Measurements from ENCODE around the gene MSX1.
"Not testable (repeated sequence)": the region's sequence is repeated elsewhere in the genome, so short reads cannot be mapped to it uniquely, and the experiment has no call there.

The MSX1 gene

DNA sequence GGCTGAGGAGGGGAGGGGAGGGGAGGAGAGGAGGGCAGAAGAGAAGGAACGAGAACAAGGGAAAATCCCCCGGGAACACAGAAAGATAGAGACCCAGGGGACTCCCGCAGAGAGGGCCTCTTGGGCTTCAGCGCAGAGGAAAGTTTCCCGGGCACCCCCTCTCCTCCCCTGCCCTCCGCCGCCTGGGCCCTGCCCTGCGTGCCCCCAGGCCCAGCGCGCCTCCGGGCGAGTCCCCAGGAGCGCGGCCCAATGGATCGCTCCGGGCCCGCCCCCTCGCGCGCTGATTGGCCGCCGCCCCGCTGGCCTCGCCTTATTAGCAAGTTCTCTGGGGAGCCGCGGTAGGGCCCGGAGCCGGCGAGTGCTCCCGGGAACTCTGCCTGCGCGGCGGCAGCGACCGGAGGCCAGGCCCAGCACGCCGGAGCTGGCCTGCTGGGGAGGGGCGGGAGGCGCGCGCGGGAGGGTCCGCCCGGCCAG is at the start of gene MSX1:
TSS of gene MSX1 (plus strand) at position 341 of the 474 bp plus-strand sequence. CDS start 235 bp downstream, outside the sequence.
- peaks cover 9% of the 10 kb centered on the region; the same call in 1 of the 2 replicates for H3K4me1 ChIP-seq (ENCODE audit: insufficient read depth, low read length)
- no peaks in the 10 kb centered on the region for H3K36me3 ChIP-seq (ENCODE audit: insufficient read depth, low read length)
- peak within 1 kb of the TSS; percentile 44; the same call in 1 of the 2 replicates for H3K9ac ChIP-seq (ENCODE audit: low read depth, low read length)
- H3K9me3 ChIP-seq (ENCODE audit: control insufficient read depth, insufficient read depth, low read length) = no peaks in the 10 kb centered on the region

DNA sequence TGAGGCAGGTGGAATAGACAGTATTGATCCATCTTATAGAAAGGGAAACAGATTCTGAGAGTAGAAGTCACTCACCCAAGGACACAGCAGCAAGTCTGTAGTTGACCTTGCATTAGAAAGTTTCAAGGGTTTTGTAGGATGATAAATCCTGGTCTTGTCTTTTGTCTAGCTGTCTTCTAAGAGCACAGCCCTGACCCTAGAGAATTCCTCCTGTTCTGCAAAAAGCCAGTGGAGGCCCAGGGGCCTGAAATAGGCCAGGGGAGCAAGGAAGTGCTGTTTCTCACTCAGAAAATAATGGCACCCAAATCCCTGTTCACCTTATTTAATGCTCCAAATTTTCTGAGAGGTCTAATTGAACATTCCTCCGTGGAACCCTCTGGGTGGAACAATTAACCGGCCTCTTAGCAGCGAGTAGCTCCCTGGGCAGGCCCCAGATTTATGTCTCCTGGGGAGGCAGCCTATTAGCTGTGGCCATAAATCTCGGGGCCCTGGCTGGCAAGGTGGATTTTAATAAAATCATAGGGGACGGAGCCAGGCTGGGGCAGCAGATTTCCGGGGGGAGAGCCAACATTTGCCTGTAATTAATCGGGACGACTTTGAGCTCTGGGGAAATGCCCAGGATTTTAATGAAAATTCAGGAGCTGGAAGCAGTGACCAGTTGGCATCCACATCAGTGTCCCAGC is 49.2 kb upstream of the MSX1 start:
- H3K4me1 ChIP-seq (ENCODE audit: insufficient read depth, low read length) = no peaks in the 10 kb centered on the region
- no peaks in the 10 kb centered on the region for H3K36me3 ChIP-seq (ENCODE audit: insufficient read depth, low read length)
- H3K9ac ChIP-seq (ENCODE audit: low read depth, low read length) = no peak overlapping the region
- H3K9me3 ChIP-seq (ENCODE audit: control insufficient read depth, insufficient read depth, low read length) = no peaks in the 10 kb centered on the region

DNA sequence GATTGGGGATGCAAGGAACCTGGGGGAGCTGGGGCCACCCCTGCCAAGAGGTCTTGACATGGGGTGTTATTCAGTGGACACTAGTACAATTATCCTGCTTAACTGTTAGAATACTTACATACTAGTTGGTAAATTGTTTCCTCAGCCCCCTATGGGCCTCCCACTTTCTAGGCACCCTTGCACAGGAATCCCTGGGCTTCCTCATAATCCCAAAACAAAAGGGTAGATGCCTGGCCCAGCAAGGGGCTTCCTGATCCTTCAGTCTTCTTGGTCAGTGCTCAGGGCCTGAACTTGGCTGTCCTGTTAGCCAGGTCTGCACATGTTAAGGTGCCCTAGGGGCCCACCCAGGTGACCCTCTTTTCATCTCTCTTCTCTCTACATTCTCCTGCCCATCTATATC is 48.7 kb upstream of the MSX1 start:
- no peaks in the 10 kb centered on the region for H3K4me1 ChIP-seq (ENCODE audit: insufficient read depth, low read length)
- H3K9ac ChIP-seq (ENCODE audit: low read depth, low read length) = no peak overlapping the region
- H3K9me3 ChIP-seq (ENCODE audit: control insufficient read depth, insufficient read depth, low read length) = no peaks in the 10 kb centered on the region
- no peaks in the 10 kb centered on the region for H3K36me3 ChIP-seq (ENCODE audit: insufficient read depth, low read length)

DNA sequence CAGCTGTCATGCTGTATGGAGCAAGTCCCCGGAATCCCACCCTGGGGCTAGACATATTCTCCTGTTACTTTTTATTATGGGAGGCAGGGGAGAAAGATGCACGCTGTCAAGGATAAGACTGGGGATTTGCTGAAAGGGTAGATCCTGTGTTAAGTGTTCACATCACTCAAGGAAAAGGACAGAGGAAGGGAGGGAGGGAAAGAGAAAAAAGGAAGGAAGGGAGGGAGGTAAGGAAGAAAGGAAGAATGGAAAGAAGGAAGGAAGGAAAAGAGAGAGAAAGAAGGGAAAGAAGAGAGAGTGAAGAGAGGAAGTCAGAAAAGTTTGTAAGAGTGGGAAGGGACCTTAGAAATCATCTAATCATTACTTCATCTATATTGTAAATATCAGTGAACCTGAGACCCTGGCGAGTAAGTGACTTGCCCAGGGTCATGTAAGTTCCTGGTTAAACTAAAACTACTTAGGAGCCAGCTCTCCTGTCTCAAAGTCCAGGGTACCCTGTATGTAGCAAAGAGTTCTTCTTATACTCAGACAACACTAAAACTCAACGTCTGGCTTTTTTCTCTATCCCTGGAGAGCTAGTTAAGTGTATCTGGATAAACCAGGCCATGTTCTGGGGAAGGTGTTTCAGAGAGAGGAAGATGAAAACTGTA is 47.2 kb upstream of the MSX1 start:
- H3K9me3 ChIP-seq (ENCODE audit: control insufficient read depth, insufficient read depth, low read length) = no peaks in the 10 kb centered on the region
- H3K36me3 ChIP-seq (ENCODE audit: insufficient read depth, low read length) = no peaks in the 10 kb centered on the region
- H3K9ac ChIP-seq (ENCODE audit: low read depth, low read length) = no peak overlapping the region
- no peaks in the 10 kb centered on the region for H3K4me1 ChIP-seq (ENCODE audit: insufficient read depth, low read length)

DNA sequence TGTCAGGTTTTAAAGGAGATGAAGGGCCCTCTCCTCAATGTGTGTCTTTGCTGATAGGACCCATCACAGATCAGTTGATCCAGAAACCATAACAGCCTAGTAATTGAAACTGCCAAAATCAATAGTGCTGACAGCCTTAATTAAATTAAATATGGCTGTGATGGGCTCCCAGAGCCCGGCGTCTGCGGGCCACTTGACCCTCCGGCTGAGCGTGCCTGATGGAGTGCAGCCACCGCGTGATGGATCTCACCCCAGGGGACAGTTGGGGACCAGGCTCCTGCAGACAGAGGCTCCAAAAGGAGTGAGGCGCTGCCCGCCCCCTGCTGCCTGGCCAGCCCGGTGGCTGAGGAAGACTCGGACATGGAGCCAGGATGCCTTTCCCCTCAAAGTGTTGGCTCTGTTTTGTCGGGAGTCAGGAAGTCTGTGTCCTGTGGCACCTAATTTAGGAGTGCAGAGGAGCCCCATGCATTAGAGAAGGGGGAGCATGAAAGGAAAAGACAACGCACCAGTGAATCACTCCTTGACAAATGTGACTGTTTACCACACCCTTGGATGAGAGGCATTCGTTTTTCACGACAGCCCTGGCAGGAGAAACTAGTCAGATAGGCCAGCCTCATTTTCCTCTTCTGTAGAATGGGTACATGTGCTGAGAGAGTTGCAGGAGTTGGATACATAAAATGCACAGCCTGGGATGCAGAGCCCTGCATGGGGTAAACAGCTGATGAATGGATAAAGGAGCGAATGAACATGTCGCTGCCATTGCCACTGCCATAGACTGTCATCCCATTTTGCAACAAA is 40.9 kb upstream of the MSX1 start:
- Histone ChIP-seq H3K9ac (ENCODE audit: low read depth, low read length) (no peak overlapping the region), H3K36me3 (ENCODE audit: insufficient read depth, low read length) (no peaks in the 10 kb centered on the region), H3K4me1 (ENCODE audit: insufficient read depth, low read length) (no peaks in the 10 kb centered on the region), H3K9me3 (ENCODE audit: control insufficient read depth, insufficient read depth, low read length) (0 out of 2 replicates have a peak, but pooled peaks cover 4% of the 10 kb centered on the region)

DNA sequence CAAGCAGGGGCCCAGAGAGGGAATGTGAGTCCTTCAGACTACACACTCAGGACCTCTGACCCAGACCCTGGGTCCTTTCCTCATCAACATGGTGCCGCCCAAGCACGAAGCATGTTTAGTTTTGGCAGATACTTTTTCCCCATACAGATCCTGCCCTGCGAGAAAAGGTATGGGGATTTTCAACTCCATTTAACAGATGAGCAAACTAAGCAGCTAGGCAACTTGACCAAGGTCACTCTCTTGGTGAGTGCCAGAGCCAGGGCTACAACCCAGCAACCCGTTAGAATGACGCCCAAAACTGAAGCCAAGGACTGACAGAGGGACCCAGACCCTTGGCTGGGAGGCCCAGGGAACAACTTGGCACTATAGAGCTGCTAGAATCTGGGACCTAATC is 40.3 kb upstream of the MSX1 start:
- no peaks in the 10 kb centered on the region for H3K4me1 ChIP-seq (ENCODE audit: insufficient read depth, low read length)
- H3K9ac ChIP-seq (ENCODE audit: low read depth, low read length) = no peak overlapping the region
- 0 out of 2 replicates have a peak, but pooled peaks cover 4% of the 10 kb centered on the region for H3K9me3 ChIP-seq (ENCODE audit: control insufficient read depth, insufficient read depth, low read length)
- H3K36me3 ChIP-seq (ENCODE audit: insufficient read depth, low read length) = no peaks in the 10 kb centered on the region

DNA sequence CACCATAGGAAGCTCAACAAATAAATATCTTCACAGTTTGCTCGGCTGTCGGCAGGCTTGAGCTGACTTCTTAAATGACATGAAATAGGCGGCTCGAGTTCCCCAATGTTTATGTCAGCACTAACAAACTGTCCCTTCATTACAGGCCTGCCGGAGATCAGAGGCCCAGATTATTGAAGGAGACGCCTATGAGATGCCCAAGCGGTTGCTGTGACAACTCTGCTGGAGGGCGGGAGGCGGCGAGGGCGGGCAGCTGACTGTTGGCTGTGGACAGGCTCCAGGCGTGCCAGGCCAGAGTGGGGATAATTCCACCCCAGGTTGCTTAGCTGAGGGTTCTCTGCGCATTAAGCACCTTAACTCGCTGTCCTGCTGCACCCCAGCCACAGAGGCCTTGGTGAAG is 39.2 kb upstream of the MSX1 start:
- Histone ChIP-seq H3K36me3 (ENCODE audit: insufficient read depth, low read length) (no peaks in the 10 kb centered on the region), H3K9ac (ENCODE audit: low read depth, low read length) (no peak overlapping the region), H3K9me3 (ENCODE audit: control insufficient read depth, insufficient read depth, low read length) (0 out of 2 replicates have a peak, but pooled peaks cover 4% of the 10 kb centered on the region), H3K4me1 (ENCODE audit: insufficient read depth, low read length) (no peaks in the 10 kb centered on the region)

DNA sequence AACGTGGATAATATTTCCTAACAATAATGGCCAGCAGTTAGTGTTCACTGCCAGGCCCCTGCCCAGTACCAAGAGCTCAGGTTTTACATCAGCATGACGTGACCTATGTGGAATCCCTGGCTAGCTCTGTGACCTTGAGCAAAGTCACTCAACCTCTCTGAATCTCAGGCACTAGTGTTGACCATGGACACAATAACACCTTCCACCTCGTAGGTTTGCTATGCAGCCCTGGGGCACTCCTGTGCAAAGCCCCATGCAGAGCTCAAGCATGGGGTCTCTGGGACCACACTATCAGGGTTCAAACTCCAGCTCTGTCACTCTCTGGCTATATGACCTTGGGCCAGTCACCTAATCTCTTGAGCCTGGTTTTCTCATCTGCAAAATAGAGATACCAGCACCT is 38.7 kb upstream of the MSX1 start:
- Histone ChIP-seq H3K9ac (ENCODE audit: low read depth, low read length) (no peak overlapping the region), H3K9me3 (ENCODE audit: control insufficient read depth, insufficient read depth, low read length) (0 out of 2 replicates have a peak, but pooled peaks cover 4% of the 10 kb centered on the region), H3K36me3 (ENCODE audit: insufficient read depth, low read length) (no peaks in the 10 kb centered on the region), H3K4me1 (ENCODE audit: insufficient read depth, low read length) (no peaks in the 10 kb centered on the region)

DNA sequence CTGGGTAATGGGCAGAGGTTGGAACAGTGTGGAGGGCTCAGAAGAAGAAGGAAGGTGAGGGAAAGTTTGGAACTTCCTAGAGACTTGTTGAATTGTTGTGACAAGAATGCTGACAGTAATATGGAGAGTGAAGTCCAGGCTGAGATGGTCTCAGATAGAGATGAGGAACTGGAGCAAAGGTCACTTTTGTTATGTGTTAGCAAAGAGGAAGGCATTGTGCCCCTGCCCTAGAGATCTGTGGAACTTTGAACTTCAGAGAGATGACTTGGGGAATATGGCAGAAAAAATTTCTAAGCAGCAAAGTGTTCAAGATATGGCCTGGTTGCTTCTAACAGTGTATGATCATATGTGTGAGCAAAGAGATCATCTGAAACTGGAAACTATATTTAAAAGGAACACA is 37.9 kb upstream of the MSX1 start:
- Histone ChIP-seq H3K9me3 (ENCODE audit: control insufficient read depth, insufficient read depth, low read length) (0 out of 2 replicates have a peak, but pooled peaks cover 4% of the 10 kb centered on the region), H3K36me3 (ENCODE audit: insufficient read depth, low read length) (no peaks in the 10 kb centered on the region), H3K9ac (ENCODE audit: low read depth, low read length) (no peak overlapping the region), H3K4me1 (ENCODE audit: insufficient read depth, low read length) (no peaks in the 10 kb centered on the region)

DNA sequence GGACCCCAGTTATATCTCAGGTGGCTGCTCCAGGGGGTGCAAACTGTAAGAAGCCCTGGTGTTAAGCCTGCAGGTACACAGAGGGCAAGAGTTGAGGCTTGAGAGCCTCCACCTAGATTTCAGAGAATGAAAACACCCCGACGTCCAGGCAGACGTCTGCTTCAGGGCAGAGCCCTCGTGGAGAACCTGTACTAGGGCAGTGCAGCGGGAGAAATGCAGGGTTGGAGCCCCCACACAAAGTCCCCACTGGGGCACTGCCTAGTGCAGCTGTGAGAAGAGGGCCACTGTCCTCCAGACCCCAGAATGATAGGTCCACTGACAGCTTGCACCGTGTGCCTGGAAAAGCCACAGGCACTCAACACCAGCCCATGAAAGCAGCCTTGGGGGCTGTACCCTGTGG is 37.2 kb upstream of the MSX1 start:
- H3K4me1 ChIP-seq (ENCODE audit: insufficient read depth, low read length); H3K36me3 ChIP-seq (ENCODE audit: insufficient read depth, low read length); H3K9ac ChIP-seq (ENCODE audit: low read depth, low read length); H3K9me3 ChIP-seq (ENCODE audit: control insufficient read depth, insufficient read depth, low read length): not testable (repeated sequence)

DNA sequence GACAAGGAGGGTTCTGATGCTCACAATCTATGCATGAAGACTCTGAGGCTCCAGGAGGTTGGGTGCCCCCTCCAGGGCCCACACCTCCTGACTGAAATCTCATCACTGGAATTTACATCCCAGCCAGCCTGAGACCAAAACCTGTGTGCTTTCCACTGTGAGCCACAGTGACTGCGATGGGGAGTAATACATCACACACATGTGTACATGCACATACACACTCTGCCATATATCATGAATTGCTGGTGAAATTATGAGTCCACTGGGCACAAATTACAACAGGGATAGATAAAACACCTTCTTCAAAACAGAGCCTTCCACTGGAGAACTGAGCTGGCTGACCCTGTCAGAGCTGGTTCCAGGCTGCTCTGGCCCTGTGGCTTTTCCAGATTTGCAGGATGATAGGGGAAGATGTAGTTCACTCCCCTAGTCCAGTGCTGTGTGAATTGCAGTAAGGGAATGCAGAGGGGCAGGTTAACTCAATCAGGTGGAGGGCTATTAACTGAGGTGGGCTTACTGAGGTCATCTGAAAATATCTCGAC is 35.8 kb upstream of the MSX1 start:
- Histone ChIP-seq H3K9me3 (ENCODE audit: control insufficient read depth, insufficient read depth, low read length) (0 out of 2 replicates have a peak, but pooled peaks cover 4% of the 10 kb centered on the region), H3K9ac (ENCODE audit: low read depth, low read length) (no peak overlapping the region), H3K36me3 (ENCODE audit: insufficient read depth, low read length) (no peaks in the 10 kb centered on the region), H3K4me1 (ENCODE audit: insufficient read depth, low read length) (no peaks in the 10 kb centered on the region)

DNA sequence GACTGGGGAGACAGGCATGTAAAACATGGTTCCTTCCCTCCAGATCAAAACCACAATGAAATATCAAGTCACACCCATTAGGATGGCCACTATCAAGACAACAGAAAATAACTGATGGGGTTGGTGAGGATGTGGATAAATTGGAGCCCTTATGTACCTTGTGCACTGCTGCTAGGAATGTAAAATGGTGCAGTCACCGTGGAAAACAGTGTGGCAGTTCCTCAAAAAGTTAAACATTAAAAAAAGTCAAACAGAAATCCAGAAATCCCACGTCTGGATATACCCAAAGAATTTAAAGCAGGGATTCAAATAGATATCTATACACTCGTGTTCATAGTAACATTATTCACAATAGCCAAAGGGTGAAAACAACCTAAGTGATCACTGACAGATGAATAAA is 35.2 kb upstream of the MSX1 start:
- H3K36me3 ChIP-seq (ENCODE audit: insufficient read depth, low read length) = no peaks in the 10 kb centered on the region
- 0 out of 2 replicates have a peak, but pooled peaks cover 4% of the 10 kb centered on the region for H3K9me3 ChIP-seq (ENCODE audit: control insufficient read depth, insufficient read depth, low read length)
- H3K4me1 ChIP-seq (ENCODE audit: insufficient read depth, low read length) = no peaks in the 10 kb centered on the region
- H3K9ac ChIP-seq (ENCODE audit: low read depth, low read length) = no peak overlapping the region

DNA sequence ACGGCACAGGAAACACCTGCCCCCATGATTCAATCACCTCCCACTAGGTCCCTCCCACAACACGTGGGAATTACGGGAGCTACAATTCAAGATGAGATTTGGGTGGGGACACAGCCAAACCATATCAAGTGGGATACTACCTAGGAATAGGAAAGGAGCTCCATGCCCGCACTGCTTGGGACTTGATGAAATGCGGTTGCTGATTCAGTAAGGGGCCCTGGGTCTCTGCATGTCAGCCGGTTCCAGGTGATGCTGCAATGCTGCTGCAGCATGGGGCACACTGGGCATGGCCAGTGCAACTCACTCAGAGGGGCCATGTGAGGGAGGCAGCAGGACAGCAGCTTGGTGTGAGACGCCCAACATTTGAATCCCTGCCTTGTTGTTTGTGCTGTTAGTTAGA is 34.0 kb upstream of the MSX1 start:
- Histone ChIP-seq H3K9me3 (ENCODE audit: control insufficient read depth, insufficient read depth, low read length) (0 out of 2 replicates have a peak, but pooled peaks cover 4% of the 10 kb centered on the region), H3K9ac (ENCODE audit: low read depth, low read length) (no peak overlapping the region), H3K4me1 (ENCODE audit: insufficient read depth, low read length) (no peaks in the 10 kb centered on the region), H3K36me3 (ENCODE audit: insufficient read depth, low read length) (no peaks in the 10 kb centered on the region)

DNA sequence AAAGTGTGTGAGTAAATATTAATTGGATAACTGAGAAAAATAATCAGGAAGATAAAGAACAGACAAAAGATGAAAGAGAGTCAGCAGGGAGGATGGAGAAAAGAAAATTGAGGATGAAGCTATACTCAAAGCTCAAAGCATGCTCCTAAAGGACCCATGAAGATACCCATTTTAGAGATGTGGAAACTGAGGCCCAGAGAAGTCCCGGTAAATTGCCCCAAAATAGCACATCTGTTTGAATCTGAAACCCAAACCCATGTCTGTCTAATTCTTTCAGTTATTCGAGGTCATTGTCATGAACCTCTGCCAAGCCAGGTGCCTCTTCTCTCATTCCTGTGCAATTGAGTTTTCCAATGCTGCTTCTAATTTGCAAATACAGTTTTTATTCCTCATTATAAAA is 29.6 kb upstream of the MSX1 start:
- Histone ChIP-seq H3K36me3 (ENCODE audit: insufficient read depth, low read length) (no peaks in the 10 kb centered on the region), H3K9me3 (ENCODE audit: control insufficient read depth, insufficient read depth, low read length) (no peaks in the 10 kb centered on the region), H3K4me1 (ENCODE audit: insufficient read depth, low read length) (no peaks in the 10 kb centered on the region), H3K9ac (ENCODE audit: low read depth, low read length) (no peak overlapping the region)
